GM12865 (cell line): ENCODE data around the gene MEGF11.

Experiments used
- DNase-seq: peaks from one replicate; pipeline ENCODE4 v3.0.0; 2010; ENCODE audit warnings: low read depth
- H3K4me3 ChIP-seq: 2 replicates; pipeline ENCODE4 v1.5.1; 2011; ENCODE audit warnings: mild to moderate bottlenecking, low read depth, low read length, control low read depth
- TF ChIP-seq, protein P1 (sequence below): IDR thresholded peaks from 2 replicates; pipeline ENCODE4 v1.5.1; 2011; ENCODE audit warnings: low read length, control low read depth, low read depth, inconsistent platforms; ENCODE audit not compliant: insufficient read depth; ENCODE audit errors: missing control alignments

Gene MEGF11

GRCh38 chr15:66147440-66147839 lies 106.1 kb downstream of the MEGF11 start:
- TF ChIP-seq, protein P1, sequence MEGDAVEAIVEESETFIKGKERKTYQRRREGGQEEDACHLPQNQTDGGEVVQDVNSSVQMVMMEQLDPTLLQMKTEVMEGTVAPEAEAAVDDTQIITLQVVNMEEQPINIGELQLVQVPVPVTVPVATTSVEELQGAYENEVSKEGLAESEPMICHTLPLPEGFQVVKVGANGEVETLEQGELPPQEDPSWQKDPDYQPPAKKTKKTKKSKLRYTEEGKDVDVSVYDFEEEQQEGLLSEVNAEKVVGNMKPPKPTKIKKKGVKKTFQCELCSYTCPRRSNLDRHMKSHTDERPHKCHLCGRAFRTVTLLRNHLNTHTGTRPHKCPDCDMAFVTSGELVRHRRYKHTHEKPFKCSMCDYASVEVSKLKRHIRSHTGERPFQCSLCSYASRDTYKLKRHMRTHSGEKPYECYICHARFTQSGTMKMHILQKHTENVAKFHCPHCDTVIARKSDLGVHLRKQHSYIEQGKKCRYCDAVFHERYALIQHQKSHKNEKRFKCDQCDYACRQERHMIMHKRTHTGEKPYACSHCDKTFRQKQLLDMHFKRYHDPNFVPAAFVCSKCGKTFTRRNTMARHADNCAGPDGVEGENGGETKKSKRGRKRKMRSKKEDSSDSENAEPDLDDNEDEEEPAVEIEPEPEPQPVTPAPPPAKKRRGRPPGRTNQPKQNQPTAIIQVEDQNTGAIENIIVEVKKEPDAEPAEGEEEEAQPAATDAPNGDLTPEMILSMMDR, result no peak
- DNase-seq, result no peak
- H3K4me3 ChIP-seq, result no peak overlapping the region

- no peak for DNase-seq
- TF ChIP-seq, protein P1, result no peak
- H3K4me3 ChIP-seq, result no peak overlapping the region
Measured at GRCh38 chr15:66145726-66146182, 107.8 kb downstream of the MEGF11 start.

DNA sequence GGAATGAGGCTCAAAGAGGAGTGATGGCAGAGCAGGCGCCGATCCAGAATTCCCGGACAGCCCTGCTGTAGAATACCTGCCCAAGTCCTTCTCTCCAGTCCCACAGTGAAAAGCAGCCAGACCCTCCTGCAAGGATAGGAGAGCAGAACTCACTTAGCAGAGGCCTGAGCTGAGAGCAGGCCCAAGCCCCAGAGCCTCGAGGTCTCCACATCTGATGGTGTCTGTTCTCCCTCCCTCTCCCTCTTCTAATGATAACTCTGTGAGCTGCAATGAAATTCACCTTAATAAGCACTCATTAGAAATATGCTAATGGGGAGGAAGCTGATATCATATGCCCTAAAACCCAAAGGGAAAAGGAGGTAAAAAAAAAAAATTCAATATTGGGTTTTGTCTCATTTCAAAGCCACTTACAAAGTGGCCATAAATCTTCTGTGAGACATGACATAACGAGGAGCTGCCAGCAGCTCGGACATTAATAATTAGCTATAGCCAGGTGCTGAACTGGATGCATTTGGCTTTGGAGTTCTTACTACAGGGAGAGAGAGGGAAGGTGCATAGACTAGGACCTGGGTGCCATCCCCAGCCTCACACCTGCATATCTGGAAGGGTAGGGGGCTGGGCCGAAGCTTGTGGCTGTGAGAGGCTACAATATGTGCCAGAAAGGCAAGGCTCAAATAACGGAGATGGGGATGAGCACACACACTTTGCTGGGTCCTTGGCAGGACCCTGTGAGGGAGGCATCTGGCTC lies 108.4 kb downstream of the MEGF11 start:
- no peak overlapping the region for H3K4me3 ChIP-seq
- TF ChIP-seq, protein P1, result no peak
- no peak for DNase-seq

DNA sequence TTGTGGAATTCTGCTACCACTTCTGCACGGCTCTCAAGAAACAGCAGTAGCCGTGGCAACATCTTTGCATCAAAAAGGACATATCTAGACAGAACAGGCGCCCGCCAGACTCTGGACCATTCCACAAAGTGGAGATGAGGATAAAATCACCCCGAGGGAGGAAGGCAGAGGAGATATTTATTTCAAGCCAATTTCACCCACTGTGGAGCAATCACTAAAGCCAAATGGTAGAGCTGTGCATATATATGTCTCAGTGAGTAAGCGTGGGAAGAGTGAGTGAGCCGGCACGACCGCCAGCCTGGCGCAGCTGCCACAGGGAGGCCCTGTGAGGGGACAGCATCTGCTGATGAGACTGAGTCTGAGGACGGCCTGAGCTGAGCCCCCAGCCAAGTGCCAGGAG lies 111.3 kb downstream of the MEGF11 start:
- TF ChIP-seq, protein P1, result no peak
- H3K4me3 ChIP-seq, result no peak overlapping the region
- DNase-seq, result no peak

DNA sequence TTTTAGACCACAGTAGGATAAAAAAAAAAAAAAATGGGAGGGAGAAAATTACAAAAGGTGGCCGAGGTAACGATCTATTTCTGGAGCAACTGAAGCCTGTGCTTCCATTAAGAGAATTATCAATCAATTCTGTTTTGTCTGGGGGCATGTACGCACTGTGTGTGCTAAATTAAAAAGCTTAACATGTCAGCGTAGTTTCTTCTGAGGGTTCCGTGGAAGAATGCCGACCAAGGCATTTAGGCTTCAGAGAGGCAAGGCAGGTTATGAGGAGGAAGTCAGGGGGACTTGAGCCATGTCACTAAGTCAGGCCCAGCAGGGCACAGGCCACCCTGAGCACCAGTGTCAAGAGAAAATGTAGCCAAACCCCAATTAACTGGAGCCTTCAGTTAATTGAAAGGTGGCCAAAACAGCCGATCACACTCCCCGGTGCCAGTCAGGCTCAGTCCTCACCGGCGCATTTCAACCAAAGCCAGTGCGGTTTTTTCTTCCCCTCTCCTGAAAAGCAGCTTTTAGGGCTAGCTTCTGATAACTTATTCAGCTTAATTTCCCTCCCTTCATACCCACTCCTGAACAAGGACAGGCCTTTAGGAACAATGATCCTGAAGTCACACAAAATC lies 113.9 kb downstream of the MEGF11 start:
- TF ChIP-seq, protein P1, result no peak
- DNase-seq, result no peak
- no peak overlapping the region for H3K4me3 ChIP-seq

GRCh38 chr15:66138892-66139590 lies 114.5 kb downstream of the MEGF11 start:
- H3K4me3 ChIP-seq, result no peak overlapping the region
- TF ChIP-seq, protein P1, result no peak
- DNase-seq, result no peak
